Measurements from ENCODE around the gene ADARB2. TPM values are rescaled to one million over a fixed set of nuclear protein-coding genes. Genes with fewer than 3 reads are reported as not detected.
A peak's percentile ranks its signal among the peaks of the same experiment; 100 is the strongest.

ADARB2 gene
- total RNA-seq, 1 donor from 2014 or later = 38.7 TPM

DNA sequence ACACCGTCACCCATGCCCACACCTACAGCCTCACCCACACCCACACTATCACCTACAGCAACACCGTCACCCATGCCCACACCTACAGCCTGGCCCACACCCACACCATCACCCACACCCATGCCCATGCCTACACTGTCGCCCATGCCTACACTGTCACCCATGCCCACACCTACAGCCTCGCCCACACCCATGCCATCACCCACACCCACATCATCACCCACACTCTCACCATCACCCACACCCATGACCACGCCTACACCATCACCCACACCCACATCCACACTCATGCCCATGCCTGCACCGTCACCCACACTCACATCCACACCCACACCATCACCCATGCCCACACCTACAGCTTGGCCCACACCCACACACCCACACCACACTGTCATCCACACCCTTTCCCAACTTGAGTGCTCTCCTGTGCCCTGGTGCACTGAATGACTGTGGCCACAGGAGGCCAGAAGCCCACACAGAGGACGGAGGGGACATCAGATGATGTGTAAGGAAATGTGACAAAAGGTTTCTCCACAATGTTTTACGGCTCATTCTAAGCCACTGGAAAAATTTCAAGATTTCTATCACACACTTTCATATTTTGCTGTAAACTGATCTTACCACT, 527.9 kb downstream of the ADARB2 start:
- no peak overlapping the region for H3K27ac Mint-ChIP-seq (ENCODE audit: unreplicated experiment)
- no peaks in the 10 kb centered on the region for H3K4me1 Mint-ChIP-seq (ENCODE audit: unreplicated experiment)
- peak; percentile 64 for DNase-seq (ENCODE audit: extremely low spot score, unreplicated experiment)
- TF ChIP-seq, protein P1, sequence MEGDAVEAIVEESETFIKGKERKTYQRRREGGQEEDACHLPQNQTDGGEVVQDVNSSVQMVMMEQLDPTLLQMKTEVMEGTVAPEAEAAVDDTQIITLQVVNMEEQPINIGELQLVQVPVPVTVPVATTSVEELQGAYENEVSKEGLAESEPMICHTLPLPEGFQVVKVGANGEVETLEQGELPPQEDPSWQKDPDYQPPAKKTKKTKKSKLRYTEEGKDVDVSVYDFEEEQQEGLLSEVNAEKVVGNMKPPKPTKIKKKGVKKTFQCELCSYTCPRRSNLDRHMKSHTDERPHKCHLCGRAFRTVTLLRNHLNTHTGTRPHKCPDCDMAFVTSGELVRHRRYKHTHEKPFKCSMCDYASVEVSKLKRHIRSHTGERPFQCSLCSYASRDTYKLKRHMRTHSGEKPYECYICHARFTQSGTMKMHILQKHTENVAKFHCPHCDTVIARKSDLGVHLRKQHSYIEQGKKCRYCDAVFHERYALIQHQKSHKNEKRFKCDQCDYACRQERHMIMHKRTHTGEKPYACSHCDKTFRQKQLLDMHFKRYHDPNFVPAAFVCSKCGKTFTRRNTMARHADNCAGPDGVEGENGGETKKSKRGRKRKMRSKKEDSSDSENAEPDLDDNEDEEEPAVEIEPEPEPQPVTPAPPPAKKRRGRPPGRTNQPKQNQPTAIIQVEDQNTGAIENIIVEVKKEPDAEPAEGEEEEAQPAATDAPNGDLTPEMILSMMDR (IDR thresholded peaks at IDR 0.05) = no peak
- no peaks in the 10 kb centered on the region for H3K9me3 Mint-ChIP-seq (ENCODE audit: unreplicated experiment)
- H3K27me3 Mint-ChIP-seq (ENCODE audit: unreplicated experiment) = no peaks in the 10 kb centered on the region
- peaks cover 5% of the 10 kb centered on the region for H3K36me3 Mint-ChIP-seq (ENCODE audit: unreplicated experiment)
- no peak overlapping the region for H3K4me3 Mint-ChIP-seq (ENCODE audit: unreplicated experiment)

DNA sequence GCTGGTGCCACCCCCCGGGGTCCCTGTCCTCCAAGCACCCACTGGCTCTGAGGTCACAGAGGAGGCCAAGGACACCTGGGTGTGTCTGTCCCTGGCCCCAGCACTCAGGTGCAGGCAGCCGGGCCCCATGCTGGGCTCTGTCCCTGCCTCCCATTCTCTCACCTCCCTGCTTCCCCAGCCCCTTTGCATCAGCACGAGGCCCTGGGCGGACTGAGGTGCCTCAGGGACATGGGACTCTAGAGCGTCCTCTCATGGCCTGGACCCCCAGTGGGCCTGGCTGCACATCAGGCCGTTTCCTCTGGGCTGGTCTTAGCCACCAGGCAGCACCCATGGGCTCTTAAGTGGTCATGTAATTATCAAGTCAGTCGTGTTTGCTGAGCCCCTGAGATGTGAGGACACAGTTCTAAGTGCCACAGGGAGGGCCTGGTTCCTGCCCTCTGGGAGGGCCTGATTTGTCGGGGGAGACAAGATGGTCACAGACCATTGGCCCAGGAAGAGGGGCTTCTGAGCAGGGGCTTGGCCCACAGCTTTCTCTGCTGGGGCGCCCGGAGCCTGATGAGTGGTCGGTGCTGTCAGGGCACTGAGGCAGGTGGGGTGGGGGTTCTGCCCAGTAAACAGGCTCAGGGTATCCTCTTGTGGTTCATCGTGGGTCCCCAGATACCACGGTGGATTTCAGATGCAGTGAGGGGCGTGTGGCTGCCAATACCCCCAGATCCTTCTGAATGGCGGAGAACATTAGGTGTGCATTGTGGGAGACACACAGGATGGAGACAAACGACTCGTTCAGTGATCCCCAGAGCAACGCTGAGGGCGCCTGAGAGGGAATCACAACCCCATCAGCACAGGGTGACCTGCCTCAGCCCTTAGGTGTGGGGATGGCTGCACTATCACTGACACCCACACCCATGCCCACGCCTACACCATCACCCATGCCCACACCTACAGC, 528.7 kb downstream of the ADARB2 start:
- Mint-ChIP-seq H3K4me3 (ENCODE audit: unreplicated experiment) (no peak overlapping the region), H3K36me3 (ENCODE audit: unreplicated experiment) (peaks cover 5% of the 10 kb centered on the region), H3K27me3 (ENCODE audit: unreplicated experiment) (no peaks in the 10 kb centered on the region), H3K9me3 (ENCODE audit: unreplicated experiment) (no peaks in the 10 kb centered on the region), H3K4me1 (ENCODE audit: unreplicated experiment) (no peaks in the 10 kb centered on the region), H3K27ac (ENCODE audit: unreplicated experiment) (no peak overlapping the region)
- TF ChIP-seq, protein P1 (IDR thresholded peaks at IDR 0.05) = no peak
- peak; percentile 80 for DNase-seq (ENCODE audit: extremely low spot score, unreplicated experiment)

DNA sequence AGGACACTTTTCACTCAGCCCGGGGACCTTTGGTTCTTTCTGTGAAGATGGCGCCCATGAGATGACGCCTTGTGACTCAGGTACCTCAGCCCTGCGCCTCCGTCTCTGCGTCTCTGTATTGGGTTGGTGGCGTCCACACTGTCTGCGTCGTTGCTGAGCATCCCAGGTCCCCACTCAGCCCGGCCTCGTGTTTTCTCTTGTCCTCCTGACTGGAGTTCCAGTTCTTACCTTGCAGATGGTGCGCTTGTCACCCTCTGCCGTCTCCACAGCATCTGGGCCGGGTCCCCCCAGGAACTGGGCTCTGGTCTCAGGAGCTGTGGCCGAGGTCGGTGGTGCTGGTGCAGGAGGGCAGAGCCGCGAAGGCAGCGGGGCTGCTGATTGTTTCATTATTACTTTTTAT, 530.7 kb downstream of the ADARB2 start:
- Mint-ChIP-seq H3K36me3 (ENCODE audit: unreplicated experiment) (no peaks in the 10 kb centered on the region), H3K27me3 (ENCODE audit: unreplicated experiment) (no peaks in the 10 kb centered on the region), H3K4me1 (ENCODE audit: unreplicated experiment) (no peaks in the 10 kb centered on the region), H3K27ac (ENCODE audit: unreplicated experiment) (no peak overlapping the region), H3K4me3 (ENCODE audit: unreplicated experiment) (no peak overlapping the region), H3K9me3 (ENCODE audit: unreplicated experiment) (no peaks in the 10 kb centered on the region)
- TF ChIP-seq, protein P1 (IDR thresholded peaks at IDR 0.05) = no peak
- peak; percentile 82 for DNase-seq (ENCODE audit: extremely low spot score, unreplicated experiment)

DNA sequence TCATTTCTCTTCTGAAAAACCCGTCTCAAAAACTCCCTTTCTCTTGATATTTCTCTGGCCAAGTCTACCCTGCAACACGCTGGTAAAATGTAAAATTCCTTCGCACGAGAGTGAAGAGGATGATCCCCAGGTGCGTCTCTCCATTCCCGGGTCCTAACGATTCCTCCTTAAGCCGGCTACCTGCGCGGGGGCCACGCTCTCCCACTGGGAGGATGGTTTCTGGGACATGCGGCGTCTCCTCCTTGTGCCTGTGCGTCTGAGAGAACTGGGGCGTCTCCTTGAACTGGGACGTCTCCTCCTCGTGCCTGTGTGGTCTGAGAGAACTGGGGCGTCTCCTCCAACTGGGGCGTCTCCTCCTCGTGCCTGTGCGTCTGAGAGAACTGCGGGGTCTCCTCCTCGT, 531.2 kb downstream of the ADARB2 start:
- no peaks in the 10 kb centered on the region for H3K4me1 Mint-ChIP-seq (ENCODE audit: unreplicated experiment)
- no peaks in the 10 kb centered on the region for H3K27me3 Mint-ChIP-seq (ENCODE audit: unreplicated experiment)
- H3K9me3 Mint-ChIP-seq (ENCODE audit: unreplicated experiment) = no peaks in the 10 kb centered on the region
- no peak overlapping the region for H3K27ac Mint-ChIP-seq (ENCODE audit: unreplicated experiment)
- H3K4me3 Mint-ChIP-seq (ENCODE audit: unreplicated experiment) = no peak overlapping the region
- peak; percentile 77 for DNase-seq (ENCODE audit: extremely low spot score, unreplicated experiment)
- no peaks in the 10 kb centered on the region for H3K36me3 Mint-ChIP-seq (ENCODE audit: unreplicated experiment)
- TF ChIP-seq, protein P1 (IDR thresholded peaks at IDR 0.05) = no peak

DNA sequence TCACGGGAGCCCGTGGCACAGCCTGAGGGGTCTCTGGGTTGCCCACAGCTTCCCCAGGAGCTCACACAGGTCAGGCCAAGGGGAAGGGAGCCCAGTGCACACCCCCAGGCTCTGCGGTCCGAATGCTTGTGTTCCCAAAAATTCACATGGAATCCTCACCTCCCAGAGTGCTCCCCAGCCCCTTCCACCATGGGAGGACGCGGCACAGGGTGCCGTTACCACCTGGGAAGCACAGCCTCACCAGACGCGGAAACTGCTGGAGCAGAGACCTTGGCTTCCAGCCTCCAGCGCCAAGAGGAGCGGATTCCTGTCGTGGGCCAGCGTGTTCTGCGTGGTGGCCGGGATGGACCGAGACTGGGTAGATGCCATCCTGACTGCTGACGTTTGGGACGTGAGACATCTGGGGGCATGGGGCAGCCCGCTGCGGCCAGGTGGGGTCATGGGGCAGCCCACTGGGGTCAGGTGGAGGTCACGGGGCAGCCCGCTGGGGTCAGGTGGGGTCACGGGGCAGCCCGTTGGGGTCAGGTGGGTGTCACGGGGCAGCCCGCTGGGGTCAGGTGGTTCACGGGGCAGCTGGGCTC, 531.8 kb downstream of the ADARB2 start:
- H3K27ac Mint-ChIP-seq (ENCODE audit: unreplicated experiment) = no peak overlapping the region
- H3K4me3 Mint-ChIP-seq (ENCODE audit: unreplicated experiment) = no peak overlapping the region
- TF ChIP-seq, protein P1 (IDR thresholded peaks at IDR 0.05) = no peak
- no peaks in the 10 kb centered on the region for H3K27me3 Mint-ChIP-seq (ENCODE audit: unreplicated experiment)
- H3K9me3 Mint-ChIP-seq (ENCODE audit: unreplicated experiment) = no peaks in the 10 kb centered on the region
- no peaks in the 10 kb centered on the region for H3K36me3 Mint-ChIP-seq (ENCODE audit: unreplicated experiment)
- DNase-seq (ENCODE audit: extremely low spot score, unreplicated experiment) = peak; percentile 78
- H3K4me1 Mint-ChIP-seq (ENCODE audit: unreplicated experiment) = peaks cover 5% of the 10 kb centered on the region
